HG02870 (cell line): ENCODE data around the gene NCMAP.

ENCODE experiments used
- ATAC-seq: cut with Tn5 transposase; IDR thresholded peaks from one replicate; pipeline ENCODE4 v1.9.1; 2021; ENCODE audit warnings: mild to moderate bottlenecking, moderate library complexity; ENCODE audit not compliant: unreplicated experiment

The NCMAP gene

DNA sequence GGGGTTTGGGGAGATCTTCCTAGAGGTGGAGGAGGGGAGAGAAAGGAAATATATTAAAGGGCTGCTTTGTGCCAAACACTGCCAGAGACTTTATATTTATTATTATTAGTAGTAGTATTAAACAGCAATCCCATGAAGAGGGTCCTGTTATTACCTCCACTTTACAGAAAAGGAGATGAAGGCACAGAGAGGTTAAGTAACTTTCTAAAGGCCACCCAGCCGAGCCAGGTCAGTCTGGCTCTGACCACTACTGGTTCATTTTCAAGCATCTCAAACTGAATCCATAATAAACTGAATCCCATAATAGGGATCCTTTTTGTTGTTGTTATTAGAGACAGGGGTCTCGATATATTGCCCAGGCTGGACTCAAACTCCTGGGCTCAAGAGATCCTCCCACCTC, 12.6 kb downstream of the NCMAP start:
- no peak for ATAC-seq

DNA sequence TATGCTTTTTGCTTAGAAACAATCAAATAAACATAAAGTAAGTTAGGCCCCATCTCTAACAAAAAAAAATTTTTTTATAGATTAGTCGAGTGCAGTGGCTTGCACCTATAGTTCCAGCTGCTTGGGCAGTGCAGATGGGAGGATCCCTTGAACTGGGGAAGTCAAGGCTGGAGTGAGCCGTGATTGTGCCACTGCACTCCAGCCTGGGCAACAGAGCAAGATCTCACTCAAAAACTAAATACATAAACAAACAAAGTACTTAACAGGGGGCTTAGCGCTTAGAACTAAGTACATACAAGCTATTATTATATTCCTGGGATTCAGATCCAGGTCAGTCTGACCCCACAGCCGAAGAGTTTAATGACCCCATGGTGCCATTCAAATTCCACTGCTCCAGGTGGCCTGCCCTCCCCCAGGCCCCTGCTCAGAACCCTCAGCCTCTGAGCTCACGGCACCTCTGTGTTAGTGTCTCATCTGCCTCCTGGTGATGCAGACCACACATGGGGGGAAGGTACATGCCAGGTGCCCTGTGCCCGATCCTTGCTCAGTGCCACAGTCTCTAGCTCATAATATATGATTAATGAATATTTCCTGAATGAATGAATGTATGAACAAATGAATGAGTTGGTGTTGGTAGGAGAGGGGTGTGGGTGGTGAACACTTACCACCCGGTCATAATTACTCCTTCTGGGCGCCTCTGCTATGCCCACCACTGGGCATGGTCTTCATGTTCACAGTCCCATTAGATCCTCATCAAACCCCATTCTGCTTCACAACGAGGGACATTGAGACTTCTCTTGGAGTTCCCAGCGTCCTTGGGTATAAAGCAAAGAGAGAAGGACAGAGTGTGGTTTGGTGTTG, 14.6 kb downstream of the NCMAP start:
- no peak for ATAC-seq

DNA sequence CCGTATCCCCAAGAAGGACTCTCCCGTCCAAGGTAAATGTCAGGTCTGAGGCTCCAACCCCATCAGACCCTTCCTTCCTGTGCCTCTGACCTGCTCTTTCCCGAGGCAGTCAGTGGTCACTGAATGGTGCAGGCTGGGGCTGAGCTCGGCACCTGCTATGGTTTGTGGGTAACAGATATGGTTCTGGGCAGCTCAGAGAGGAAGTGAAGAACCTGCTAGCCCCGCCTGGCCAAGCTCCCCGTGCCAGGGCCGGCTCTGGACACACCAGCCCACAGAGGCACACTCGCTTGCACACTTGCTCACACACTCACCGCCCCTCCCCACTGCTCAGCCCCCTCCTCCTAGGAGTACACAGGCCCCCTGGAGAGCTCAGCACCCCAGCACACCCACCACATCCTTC, 16.4 kb downstream of the NCMAP start:
- ATAC-seq: no peak

GRCh38 chr1:24575905-24576587, 20.2 kb downstream of the NCMAP start:
- no peak for ATAC-seq

- ATAC-seq: no peak
Measured at GRCh38 chr1:24578846-24579245, 23.0 kb downstream of the NCMAP start.

- no peak for ATAC-seq
Measured at GRCh38 chr1:24580756-24581155, 24.9 kb downstream of the NCMAP start.

GRCh38 chr1:24584171-24584647, 28.3 kb downstream of the NCMAP start:
- ATAC-seq: no peak

DNA sequence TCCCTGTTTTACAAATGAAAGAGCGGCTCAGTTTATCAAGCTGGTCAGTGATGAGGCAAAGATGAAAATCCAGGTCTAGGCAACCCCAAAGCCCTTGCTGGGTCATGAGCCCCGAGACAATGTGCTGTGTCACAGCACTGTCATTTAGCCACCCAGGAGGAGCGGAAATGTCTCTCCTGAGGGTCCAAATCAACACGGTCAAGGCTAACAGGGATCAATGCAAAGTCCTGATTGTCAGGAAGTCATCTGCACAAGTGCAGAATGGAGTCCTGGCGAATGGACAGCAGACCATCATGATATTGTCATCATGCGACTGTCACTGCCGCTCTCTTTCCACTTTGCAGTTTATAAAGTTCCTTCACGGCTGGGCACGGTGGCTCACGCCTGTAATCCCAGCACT, 30.2 kb downstream of the NCMAP start:
- ATAC-seq: no peak

DNA sequence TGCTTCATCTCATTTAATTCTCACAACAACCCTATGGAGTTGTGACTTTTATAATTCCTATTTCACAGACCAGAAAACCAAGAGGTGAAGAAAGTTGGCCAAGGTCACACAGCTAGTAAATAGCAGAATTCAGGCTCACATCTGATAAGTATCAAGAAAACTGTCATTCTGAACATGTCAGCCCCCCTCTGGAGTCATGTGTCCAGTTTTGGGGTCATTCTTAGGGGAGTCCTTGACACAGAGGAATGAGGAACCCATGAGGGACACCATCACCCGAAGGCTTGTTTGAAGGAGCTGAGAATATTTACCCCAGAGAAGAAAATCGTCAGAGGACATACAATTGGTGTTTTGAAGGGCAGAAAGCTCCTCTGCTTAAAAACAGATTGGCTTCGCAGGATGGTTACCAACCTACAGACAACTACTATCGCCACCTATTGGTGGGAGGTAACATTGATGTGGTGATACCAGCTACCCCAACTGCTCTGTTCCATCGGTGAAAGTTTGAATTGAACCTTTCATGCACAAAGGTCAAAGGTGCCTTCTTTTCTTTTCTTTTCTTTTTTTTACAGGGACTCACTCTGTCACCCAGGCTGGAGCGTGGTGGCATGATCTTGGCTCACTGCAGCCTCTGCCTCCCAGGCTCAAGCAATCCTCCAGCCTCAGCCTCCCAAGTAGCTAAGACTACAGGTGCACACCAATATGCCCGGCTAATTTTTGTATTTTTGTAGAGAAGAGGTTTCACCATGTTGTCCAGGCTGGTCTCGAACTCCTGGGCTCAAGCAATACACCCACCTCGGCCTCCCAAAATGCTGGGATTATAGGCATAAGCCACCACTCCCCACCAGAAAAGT, 31.3 kb downstream of the NCMAP start:
- no peak for ATAC-seq

DNA sequence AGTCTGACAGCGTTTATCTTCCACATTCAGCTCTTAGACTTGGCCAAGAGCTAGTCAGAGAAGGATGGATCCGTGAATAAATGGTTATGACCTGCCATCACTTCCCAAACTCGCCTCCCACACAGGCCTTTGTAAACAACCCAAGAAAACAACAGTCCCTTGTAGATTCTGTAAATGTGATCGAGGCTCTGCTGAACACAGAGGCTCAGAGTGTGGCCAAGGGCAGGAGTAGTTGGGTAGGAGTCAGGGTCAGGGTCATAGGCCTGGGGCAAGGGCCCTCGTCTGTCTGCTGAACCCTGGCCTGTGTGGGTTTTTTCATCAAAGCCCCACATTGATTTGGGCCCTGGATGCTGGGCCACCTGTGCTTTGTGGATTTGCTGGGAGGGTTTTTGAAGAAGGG, 32.7 kb downstream of the NCMAP start:
- no peak for ATAC-seq

- ATAC-seq: no peak
Measured at GRCh38 chr1:24589200-24589599, 33.3 kb downstream of the NCMAP start.

GRCh38 chr1:24591781-24592180, 35.9 kb downstream of the NCMAP start:
- no peak for ATAC-seq

GRCh38 chr1:24594328-24594598, 38.4 kb downstream of the NCMAP start:
- no peak for ATAC-seq

- no peak for ATAC-seq
Measured at GRCh38 chr1:24596401-24596880, 40.6 kb downstream of the NCMAP start.

DNA sequence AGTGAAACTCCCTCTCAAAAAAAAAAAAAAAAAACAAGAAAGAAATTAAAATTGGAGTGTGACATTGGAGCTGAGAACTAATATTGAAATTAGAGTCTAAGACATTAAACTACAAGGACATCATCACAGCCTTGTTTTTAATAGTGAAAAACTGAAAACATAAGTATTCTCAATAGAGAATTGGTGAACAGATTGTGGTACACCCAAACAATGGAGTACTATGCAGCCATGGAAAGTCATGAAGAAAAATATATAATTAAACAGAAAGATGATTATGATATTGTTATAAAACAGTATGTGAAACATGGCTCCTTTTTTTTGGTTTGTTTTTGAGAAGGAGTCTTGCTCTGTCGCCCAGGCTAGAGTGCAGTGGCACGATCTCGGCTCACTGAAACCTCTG, 43.4 kb downstream of the NCMAP start:
- ATAC-seq: no peak

- ATAC-seq: no peak
Measured at GRCh38 chr1:24600551-24600950, 44.7 kb downstream of the NCMAP start.

- ATAC-seq: no peak
Measured at GRCh38 chr1:24605534-24606295, 49.8 kb downstream of the NCMAP start.

GRCh38 chr1:24606296-24606605, 50.4 kb downstream of the NCMAP start:
- ATAC-seq: no peak

- no peak for ATAC-seq
Measured at GRCh38 chr1:24606621-24607020, 50.7 kb downstream of the NCMAP start.

DNA sequence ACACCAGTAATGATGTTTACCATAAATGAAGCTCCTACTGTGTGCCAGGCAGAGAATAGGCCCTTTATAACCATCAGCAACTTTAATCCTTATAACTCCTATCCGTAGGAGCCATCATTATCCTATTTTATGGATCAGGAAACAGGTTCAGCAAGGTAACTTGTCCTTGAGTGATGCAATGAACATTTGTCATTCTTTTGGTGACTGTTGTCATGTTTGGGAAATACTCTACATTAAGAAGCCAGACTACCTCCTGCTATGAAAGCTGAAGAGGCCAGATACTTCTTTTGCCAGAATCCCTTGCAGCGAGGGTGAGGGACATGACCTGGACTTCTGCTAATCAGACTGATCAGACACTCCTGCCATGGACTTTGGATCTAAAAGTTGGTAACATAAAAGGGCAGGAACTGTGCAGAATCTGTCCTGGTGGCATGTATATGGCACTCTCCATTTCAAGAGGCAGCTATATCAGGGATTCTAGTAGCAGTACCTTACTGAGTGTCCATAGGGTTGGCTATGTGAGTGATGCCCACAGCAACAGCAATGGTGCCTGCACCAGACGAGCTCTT, 54.1 kb downstream of the NCMAP start:
- no peak for ATAC-seq

- ATAC-seq: no peak
Measured at GRCh38 chr1:24619376-24619775, 63.5 kb downstream of the NCMAP start.
